ENCODE measurements around the gene TTLL10.

Gene TTLL10, protein sequence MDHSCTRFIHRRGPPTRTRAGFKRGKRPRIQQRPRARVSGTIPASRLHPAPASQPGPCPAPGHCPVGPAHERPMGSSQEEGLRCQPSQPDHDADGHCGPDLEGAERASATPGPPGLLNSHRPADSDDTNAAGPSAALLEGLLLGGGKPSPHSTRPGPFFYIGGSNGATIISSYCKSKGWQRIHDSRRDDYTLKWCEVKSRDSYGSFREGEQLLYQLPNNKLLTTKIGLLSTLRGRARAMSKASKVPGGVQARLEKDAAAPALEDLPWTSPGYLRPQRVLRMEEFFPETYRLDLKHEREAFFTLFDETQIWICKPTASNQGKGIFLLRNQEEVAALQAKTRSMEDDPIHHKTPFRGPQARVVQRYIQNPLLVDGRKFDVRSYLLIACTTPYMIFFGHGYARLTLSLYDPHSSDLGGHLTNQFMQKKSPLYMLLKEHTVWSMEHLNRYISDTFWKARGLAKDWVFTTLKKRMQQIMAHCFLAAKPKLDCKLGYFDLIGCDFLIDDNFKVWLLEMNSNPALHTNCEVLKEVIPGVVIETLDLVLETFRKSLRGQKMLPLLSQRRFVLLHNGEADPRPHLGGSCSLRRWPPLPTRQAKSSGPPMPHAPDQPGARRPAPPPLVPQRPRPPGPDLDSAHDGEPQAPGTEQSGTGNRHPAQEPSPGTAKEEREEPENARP

DNA sequence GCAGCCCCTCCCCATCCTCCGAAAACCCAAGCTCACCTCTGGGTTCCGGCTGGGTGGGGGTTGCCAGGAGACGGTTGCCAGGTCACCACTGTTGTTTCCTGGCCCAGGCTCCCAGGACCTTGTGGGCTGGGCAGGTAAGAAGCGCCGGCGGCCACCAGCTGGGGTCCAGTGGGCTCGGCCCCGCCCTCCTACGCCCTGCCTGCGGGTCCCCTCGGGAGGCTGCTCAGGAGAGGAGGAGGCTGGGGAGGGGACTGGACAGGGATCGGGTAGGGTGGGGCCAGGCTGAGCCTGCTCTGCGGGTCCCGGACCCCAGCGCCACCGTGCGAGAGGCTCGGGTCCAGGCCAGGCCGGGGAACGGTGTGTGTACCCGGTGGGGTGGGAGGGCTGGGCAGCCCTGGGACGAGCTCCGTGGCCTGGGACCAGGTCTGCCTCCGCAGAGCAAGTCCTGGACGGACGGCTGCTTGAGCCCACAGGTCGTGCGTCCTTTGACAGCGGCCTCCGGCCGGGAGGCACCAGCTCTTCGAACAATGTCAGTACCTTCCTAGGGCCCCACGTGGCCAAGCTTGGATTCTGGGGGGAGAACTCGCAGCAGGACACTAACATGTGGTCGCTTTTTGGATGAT, at the start of gene TTLL10:
Gene TTLL10 (plus strand): TSS at position 88 of the 623 bp plus-strand sequence. CDS start 5,336 bp downstream, outside the sequence.
- DNase-seq, result no peak
- in situ Hi-C loops (cut with MboI; ENCODE audit: low pct_unique_long_range_greater_than_20kb, low sequenced_read_pairs), result no loop called here

DNA sequence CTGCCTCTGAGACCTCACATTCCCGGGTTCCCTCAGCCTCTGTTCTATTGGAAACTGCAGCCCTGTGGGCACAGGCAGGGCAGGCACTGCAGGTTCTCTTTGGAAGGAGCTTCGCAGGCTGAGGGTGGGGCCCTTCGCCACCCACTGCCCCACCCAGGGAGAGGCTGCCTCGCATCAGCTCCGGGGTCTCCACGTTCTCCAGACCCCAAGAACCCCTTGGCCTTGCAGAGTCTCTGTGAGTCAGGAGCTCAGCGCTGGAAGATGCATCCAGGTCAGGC, 49.2 kb upstream of the TTLL10 start:
- DNase-seq, result no peak
- in situ Hi-C loops (cut with MboI; ENCODE audit: low pct_unique_long_range_greater_than_20kb, low sequenced_read_pairs), result no loop called here

DNA sequence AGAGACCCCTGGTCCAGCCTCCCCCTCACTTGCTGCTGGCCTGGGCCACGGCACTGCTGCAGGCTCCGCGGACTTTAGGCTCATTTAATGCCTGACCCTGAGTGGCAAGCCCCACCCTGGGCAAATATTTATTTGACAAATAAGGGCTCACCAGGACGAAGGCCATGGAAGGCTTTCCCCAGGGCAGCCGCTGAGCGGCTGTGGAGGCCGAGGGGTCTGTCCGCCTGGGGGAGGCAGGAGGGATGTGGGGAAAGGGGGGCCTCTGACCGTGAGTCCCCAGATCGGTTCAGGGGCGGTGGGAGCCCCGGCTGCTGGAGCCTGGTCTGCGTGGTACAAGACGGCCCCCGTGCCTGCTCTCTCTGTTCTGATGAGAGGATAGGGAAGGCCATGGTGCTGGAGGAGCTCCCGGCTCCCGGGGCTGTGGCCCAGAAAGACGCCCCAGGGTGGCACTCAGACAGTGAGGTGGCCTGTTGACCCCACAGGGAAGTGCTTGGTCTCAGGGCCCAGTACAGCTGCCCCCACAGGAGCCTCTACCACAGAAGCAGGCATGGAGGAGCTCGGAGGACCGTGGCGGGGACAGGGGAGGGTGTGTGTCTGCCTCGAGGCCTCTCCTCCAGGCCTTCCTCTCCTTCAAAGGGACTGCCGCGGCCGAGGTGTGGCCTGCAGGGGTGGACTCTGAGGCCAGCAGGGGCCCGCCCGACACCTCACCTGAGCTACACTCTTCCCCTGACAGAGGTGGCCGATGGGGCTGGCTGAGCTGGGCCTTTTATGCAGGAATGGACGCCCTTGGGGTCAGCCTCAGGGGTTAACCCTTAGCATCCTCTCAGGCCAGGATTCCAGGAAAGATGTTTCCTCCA, 48.7 kb upstream of the TTLL10 start:
- in situ Hi-C loops (cut with MboI; ENCODE audit: low pct_unique_long_range_greater_than_20kb, low sequenced_read_pairs), result loop anchor here (25.0 kb wide), 1 partner anchor 112 kb away; the partner anchor contains the start of genes B3GALT6, C1QTNF12 and SDF4
- DNase-seq, result no peak

DNA sequence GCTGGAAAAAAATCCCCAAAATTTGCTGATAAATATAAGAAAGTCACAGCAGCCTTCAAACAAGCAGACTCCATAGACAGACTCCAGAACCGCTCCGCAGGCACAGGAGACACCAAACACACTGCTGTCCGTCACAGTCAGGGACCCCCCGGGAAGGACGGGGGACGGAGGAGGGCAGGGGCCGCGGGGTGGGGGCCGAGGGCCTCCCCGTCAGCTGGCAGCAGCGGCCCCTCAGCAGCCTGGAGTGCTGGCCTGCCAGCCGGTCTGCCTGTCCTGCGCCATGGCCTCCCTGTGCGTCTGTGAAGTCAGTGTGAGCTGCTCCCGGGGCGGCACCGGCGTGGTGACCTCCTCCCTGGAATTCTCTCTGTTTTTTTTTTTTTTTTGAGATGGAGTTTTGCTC, 47.7 kb upstream of the TTLL10 start:
- in situ Hi-C loops (cut with MboI; ENCODE audit: low pct_unique_long_range_greater_than_20kb, low sequenced_read_pairs), result loop anchor here (25.0 kb wide), 1 partner anchor 111 kb away; the partner anchor contains the start of genes B3GALT6, C1QTNF12 and SDF4
- no peak for DNase-seq

DNA sequence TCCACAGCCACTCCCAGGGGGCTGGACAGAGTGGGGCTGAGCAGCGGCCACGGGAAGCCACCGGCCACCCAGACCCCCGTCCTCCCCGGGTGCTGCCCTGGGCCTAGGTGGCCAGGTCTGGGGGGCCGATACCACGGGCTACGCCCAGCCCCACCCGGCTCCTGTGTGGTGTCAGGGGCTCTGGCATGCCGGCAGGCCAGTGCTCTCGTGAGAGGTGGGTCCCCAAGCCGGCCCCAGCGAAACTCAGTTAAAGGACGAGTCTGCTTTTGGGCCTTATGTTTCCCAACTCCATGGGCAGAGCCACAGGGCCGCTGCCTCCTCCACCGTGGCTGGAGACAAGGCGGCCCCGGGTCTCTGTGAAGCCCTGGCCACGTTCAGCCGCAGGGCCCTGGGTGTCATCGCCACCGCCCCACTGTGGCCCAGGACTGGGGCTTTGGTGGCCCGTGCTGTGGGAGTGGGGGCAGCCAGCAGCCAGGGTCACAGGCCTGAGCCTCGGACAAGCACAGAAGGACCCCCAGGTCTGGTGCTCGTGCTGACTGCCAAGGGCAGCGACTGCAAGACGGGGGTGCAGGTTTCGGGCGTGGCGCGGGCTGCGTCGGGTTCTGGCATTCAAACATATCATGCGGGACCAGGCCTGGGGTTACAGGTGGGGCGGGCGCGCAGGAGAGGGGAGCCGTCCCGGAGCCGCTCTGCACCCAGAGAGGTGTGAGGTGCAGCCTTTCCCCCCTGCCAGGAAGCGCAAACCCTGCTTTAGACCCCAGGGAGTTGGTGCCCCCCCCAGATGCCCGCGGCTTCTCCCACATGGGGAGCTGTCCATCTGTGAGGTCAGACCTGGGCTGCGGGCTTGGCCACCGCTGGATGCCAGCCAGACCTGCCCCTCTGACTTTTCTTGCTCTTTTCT, 45.9 kb upstream of the TTLL10 start:
- in situ Hi-C loops (cut with MboI; ENCODE audit: low pct_unique_long_range_greater_than_20kb, low sequenced_read_pairs), result loop anchor here (25.0 kb wide), 1 partner anchor 110 kb away; the partner anchor contains the start of genes B3GALT6, C1QTNF12 and SDF4
- no peak for DNase-seq

DNA sequence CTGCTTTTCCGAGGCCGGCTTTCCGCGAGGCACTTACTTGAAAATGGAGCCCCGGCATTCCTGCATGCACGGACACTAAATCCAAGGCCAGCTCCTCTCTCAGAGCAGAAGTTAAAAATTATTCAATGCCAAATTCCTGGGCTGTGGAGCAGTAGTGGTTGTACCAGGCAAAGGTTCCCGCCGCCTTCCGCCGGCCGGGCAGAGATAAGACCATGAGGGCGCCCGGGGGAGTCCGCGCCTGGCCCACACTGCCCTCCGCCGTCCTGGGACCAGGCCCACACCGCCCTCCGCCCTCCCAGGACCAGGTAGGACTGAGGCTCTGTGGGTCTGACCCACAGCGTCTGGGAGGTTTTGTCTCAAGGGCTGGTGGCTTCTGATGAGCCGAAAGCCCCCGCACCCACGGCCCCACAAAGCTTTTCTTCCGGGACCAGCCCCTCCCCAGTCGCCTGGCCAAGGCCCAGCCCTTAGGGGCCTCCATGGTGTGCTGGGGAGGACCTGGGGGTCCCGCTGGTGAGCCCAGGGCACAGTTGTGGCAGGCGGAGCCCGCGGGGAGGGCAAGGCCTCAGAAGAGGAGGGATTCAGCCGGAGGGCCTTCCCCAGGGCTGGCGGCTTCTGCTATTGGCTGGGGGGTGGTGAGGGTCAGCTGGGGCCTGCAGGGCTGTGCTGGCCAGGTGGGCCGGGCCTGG, 45.1 kb upstream of the TTLL10 start:
- in situ Hi-C loops (cut with MboI; ENCODE audit: low pct_unique_long_range_greater_than_20kb, low sequenced_read_pairs), result loop anchor here (25.0 kb wide), 1 partner anchor 109 kb away; the partner anchor contains the start of genes B3GALT6, C1QTNF12 and SDF4
- DNase-seq, result no peak

DNA sequence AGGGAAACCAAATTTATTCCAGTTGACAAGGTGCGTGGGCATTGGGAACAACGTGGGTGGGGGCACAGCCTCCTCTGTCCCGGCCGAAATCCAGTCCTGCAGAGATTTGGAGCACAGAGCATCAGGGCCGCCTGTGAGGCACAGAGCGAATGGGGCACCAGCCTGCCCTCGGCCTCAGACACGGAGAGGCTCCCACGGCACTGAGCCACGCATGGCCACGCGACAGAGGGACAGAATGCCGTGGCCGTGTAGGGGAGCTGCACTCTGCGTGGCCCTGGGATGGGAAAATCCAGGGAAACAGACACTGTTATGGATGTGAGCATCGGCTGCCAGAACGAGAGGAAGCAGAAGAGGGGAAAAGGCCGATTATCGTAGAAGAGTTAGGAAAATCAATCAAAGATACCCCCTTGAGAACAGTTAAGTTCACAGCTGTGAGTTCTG, 44.3 kb upstream of the TTLL10 start:
- in situ Hi-C loops (cut with MboI; ENCODE audit: low pct_unique_long_range_greater_than_20kb, low sequenced_read_pairs), result loop anchor here (25.0 kb wide), 1 partner anchor 108 kb away; the partner anchor contains the start of genes B3GALT6, C1QTNF12 and SDF4
- no peak for DNase-seq

DNA sequence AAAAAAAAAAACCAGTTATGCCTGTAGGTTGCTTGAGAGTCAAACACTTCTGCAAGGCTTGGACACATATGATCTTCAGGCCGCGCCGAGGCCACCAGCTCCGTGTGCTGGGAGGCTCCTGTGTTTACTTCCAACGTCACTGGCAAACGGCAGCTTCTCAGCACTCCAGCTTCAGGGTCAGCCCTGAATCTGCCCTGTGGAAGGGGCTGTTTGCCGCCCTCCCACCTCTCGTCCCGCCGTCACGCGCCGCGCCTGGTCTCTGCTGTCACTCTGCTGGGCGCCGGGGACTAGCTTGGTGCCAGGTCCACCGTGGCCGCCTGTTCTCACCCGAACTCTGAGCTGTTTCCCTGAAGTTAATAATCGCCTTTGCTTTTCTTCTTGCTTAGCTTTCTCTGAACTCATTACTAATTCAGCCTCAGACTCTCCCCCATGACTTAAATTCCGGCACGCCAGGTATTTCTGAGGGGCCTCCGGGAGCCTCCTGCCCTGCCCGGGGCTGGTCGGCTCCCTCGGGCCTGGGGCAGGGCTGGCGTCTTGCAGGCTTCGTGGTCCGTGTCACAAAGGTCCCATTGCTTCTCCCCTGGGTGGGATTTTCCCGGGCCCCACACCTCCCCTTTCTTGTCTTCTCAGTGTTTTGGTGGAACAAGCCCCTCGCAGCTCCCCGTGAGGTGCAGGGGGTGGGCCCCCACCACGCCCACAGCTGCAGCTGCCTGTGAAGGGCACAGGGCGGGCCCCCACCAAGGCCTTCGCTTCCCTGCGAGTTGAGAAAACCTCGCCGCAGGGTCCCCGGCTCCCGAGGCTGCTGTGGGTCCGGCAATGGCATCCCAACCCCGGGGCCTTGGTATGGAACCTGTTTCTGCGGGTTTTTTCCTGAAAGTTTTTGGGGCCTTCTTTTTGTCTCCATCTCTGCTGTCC, 43.2 kb upstream of the TTLL10 start:
- DNase-seq, result no peak
- in situ Hi-C loops (cut with MboI; ENCODE audit: low pct_unique_long_range_greater_than_20kb, low sequenced_read_pairs), result loop anchor here (25.0 kb wide), 1 partner anchor 107 kb away; the partner anchor contains the start of genes B3GALT6, C1QTNF12 and SDF4

DNA sequence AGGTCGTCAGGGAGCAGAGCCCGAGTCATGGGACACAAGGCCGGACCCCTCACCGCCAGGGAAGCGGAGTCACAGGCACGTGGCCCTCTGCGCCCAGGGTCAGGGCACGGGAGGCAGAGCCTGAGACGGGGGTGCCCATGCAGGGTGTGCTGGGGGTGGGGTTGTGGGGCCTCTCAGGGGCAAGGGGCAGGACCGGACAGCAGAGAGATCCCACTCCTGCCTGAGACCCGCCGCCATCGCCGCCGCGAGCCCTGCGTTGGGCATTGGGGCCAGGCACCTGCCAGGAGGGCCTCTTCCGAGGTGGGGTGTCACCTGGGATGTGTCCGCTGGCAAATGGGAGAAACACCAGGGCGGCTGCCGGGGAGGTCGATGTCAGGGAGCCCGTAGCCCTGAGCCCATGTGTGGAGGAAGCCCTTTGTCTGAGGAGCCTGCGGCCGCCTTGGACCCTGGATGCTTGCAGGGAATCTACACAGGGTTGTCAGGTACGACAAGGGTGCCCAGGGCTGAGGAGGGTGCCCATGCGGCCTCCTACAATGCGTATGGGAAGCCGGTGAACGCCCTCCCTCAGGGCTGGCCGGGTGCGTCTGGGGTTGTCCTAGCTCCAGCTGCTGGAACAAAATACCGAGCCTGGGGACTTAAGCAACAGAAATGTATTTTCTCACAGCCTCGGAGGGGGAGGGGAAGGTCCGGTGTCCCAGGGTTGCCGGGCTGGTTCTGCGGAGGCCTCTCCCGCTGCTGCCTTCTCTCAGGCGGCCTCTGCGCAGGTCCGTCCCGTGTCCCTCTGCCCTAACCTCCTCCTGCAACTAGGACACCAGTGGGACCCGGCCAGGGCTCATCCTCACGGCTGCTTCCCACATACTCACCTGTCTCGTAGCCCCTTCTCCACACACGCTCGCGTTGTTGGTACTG, 41.4 kb upstream of the TTLL10 start:
- in situ Hi-C loops (cut with MboI; ENCODE audit: low pct_unique_long_range_greater_than_20kb, low sequenced_read_pairs), result loop anchor here (25.0 kb wide), 1 partner anchor 105 kb away; the partner anchor contains the start of genes B3GALT6, C1QTNF12 and SDF4
- DNase-seq, result no peak

DNA sequence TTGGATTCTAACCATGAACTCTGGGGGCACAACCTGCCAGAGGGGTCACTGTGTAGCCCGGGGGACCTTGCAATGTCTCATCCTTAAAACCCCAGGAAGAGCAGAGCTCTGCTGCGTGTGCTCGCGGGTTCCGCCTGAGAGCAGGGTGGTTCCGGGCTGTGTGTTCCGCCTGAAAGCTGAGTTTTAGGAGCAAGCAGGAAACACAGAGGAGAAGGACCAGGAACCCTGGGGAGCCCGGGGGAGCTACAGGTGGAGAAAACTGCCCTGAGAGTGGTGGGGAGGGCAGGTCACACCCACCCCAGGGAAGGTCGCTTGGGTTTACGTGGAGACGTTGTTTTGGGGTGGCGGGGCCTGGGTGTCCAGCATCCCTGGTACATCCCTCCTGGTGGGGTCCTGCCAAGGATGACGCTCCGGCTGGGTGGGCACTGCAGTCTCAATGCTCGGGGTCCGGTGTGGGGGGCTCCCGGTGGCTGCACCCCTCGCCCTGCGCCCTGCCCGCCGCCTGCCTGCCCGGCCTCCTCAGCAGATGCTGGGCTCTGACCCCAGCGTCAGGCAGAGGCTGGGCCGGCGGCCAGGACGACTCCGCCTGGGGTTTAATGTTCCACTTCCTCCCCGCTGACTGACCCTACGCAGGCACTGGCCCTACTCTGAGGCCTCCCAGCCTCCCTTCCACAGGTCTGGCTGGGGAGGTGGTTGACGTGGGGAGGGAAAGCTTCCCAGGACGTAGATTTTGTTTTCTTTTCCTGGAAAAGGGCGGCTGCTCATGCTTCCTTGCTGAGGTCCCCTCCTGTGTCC, 40.5 kb upstream of the TTLL10 start:
- DNase-seq, result no peak
- in situ Hi-C loops (cut with MboI; ENCODE audit: low pct_unique_long_range_greater_than_20kb, low sequenced_read_pairs), result loop anchor here (25.0 kb wide), 1 partner anchor 104 kb away; the partner anchor contains the start of genes B3GALT6, C1QTNF12 and SDF4

DNA sequence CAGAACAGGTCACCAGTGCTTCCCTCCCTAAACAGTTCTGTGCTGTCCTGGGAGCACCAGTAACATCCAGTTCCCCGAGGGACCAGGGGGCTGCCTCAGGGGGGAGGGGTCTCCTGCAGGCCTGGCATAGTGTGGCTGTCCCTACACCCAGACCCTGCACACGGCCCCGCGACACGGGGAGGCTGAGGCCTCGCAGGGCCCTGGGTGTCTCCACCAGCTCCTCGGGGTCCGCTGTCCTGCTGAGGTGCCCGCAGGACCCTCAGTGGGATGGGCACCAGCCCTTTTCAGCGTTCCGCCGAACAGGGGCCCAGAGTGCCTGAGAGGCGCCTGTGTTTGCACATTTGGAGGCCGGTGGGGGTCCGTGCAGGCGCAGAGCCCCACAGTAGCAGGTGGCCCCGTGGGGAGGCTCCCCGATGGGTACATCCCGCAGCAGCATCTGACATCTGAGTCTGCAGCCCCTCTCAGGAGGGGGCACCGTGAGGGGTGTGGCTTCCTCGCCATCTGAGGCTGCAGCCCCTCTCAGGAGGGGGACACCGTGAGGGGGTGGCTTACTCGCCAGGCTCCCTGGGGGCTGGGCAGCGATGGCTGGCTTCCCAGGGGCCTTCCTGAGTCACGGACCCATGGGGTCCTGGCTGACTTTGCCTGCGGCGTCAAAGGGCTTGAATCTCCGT, 39.2 kb upstream of the TTLL10 start:
- no peak for DNase-seq
- in situ Hi-C loops (cut with MboI; ENCODE audit: low pct_unique_long_range_greater_than_20kb, low sequenced_read_pairs), result loop anchor here (25.0 kb wide), 1 partner anchor 103 kb away; the partner anchor contains the start of genes B3GALT6, C1QTNF12 and SDF4

DNA sequence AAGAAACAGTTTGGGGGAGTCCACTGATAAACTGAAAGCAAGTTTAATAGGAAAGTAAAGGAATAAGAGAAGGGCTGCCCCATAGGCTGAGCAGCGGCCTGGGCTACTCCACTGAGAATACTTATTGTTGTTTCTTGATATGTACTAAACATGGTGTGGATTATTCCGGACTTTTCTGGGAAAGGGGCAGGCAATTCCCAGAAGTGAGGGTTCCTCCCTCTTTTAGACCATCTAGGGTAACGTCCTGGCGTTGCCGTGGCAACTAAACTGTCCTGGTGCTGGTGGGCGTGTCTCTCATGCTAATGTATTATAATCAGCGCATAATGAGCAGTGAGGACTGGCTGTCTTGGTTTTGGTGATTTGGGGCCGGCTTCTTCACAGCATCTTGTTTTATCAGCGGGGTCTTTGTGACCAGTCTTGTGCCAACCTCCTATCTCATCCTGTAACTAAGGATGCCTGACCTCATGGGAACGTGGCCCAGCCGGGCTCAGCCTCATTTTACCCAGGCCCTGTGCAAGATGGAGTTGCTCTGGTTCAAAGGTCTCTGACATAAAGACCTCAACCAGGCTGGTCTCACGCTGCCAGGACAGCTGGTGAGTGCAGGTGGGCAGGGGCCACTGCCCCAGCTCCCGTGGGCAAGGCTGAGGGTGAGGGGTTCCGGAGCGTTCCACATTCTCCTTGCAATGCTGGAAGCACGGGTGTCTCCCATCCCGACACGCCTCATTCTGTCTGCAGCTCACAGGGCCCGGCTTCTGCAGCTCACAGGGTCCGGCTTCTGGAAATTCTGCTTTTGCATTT, 38.1 kb upstream of the TTLL10 start:
- in situ Hi-C loops (cut with MboI; ENCODE audit: low pct_unique_long_range_greater_than_20kb, low sequenced_read_pairs), result loop anchor here (25.0 kb wide), 1 partner anchor 102 kb away; the partner anchor contains the start of genes B3GALT6, C1QTNF12 and SDF4

More for the DNA sequence above, 38.1 kb upstream of the TTLL10 start:
- no peak for DNase-seq
